ENCODE results near the gene RIMBP2.

DNA sequence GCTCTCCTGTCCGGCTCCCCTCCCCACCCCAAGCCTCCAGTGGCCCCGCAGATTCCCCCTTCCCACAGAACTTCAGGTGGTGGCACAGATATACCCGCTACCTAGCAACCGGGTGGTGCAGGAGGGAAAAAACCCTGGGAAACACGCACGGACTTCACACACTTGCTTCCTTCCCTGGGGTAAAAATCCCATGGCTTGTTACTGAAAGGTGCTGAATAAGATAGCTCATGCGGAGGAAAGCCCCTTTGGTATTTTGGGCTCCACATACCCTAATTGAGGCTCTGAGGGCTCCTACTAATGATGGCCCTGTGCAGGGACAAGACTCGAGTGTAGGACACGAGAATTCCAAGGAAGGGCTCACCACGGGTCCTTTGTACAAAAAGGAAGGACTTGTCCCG, 869 bp upstream of the RIMBP2 start:
- no peak for TF ChIP-seq POLR2AphosphoS5 (IDR thresholded peaks at IDR 0.05; ENCODE audit: low read depth)
- TF ChIP-seq, protein P1, sequence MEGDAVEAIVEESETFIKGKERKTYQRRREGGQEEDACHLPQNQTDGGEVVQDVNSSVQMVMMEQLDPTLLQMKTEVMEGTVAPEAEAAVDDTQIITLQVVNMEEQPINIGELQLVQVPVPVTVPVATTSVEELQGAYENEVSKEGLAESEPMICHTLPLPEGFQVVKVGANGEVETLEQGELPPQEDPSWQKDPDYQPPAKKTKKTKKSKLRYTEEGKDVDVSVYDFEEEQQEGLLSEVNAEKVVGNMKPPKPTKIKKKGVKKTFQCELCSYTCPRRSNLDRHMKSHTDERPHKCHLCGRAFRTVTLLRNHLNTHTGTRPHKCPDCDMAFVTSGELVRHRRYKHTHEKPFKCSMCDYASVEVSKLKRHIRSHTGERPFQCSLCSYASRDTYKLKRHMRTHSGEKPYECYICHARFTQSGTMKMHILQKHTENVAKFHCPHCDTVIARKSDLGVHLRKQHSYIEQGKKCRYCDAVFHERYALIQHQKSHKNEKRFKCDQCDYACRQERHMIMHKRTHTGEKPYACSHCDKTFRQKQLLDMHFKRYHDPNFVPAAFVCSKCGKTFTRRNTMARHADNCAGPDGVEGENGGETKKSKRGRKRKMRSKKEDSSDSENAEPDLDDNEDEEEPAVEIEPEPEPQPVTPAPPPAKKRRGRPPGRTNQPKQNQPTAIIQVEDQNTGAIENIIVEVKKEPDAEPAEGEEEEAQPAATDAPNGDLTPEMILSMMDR (IDR thresholded peaks at IDR 0.05; ENCODE audit: insufficient read depth, low read length) = no peak

All from HL-60 (cell line).